HG03060 (cell line): ENCODE measurements around the gene CTXN1.
"Not testable (repeated sequence)": the region's sequence is repeated elsewhere in the genome, so short reads cannot be mapped to it uniquely, and the experiment has no call there.

Source experiments
- ATAC-seq: cut with Tn5 transposase; IDR thresholded peaks from one replicate; pipeline ENCODE4 v1.9.1; 2021; ENCODE audit warnings: low read depth, moderate number of reproducible peaks; ENCODE audit not compliant: unreplicated experiment

The CTXN1 gene

DNA sequence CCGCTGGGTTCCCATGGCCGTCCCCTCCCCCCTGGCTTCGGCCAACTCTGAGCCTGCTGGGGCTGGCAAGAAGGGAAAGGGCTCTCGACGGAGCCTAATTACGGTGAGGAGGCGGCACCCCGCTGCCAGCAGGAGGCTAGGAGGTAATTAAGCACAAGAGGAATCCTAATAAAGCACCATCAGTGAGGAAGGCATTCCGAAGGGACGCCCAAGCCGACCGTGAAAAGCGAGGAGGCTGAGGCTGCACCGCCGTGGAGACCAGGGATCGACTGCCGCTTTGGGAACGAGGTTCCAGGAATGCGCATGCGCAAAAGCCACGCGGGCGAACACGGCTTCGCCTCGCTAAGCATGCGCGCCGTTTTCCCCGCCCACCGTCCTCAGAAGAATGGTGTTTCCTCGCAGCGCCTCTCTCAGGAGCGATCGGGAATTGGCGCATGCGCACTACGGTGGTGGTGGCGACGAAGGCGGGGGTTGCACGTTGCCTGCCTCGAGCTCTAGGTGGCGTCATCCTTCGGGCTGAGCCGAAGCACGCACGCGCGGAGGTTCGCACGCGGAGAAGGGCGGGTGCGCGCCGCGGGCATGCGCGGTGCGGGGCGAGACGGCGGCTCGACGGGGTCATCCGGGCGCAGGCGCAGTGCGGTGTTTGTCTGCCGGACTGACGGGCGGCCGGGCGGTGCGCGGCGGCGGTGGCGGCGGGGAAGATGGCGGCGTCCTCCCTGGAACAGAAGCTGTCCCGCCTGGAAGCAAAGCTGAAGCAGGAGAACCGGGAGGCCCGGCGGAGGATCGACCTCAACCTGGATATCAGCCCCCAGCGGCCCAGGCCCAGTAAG lies 22.5 kb downstream of the CTXN1 start, which contains the start of gene MAP2K7:
Gene MAP2K7, plus strand, starts transcription at position 634 of the 830 bp plus-strand sequence. Its CDS starts 68 bp downstream, at position 702.
- peak; percentile 91 for ATAC-seq

GRCh38 chr19:7902796-7903243 lies 23.1 kb downstream of the CTXN1 start:
- peak; percentile 1 for ATAC-seq

DNA sequence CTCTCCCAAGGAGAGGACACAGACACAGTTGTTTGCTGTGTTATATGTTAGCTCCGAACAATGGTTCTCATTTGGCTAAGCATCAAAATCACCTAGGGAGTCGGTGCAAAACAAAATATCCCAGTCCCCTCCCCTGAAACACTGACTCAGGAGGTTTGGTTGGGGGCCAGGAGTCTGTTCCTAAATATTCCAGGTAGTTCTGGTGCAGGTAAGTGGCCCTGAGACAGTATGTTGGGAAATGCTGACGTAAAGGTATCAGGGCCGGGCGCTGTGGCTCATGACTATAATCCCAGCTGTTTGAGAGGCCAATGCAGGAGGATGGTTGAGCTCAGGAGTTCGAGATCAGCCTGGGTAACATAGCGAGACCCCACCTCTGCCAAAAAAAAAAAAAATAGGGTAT lies 24.6 kb downstream of the CTXN1 start:
- no peak for ATAC-seq

DNA sequence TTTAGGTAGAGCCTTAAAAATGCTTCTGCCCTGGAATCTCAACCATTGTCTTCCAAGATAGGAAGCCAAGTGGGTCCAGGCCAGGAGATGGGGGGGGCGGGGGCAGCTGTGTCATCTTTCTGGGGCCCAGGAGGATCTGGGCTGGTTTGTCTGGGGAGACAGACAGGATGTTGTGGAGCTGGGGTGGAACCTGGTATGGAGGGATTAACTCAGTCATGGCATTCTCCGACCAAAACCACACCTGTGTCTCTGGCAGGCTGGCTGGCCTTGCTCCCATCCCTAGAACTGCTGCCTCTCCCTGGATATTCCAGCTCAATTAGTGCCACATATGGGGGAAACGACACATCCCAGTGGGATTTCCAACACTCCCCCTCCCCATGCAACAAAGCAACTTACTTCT lies 25.0 kb downstream of the CTXN1 start:
- ATAC-seq = no peak

DNA sequence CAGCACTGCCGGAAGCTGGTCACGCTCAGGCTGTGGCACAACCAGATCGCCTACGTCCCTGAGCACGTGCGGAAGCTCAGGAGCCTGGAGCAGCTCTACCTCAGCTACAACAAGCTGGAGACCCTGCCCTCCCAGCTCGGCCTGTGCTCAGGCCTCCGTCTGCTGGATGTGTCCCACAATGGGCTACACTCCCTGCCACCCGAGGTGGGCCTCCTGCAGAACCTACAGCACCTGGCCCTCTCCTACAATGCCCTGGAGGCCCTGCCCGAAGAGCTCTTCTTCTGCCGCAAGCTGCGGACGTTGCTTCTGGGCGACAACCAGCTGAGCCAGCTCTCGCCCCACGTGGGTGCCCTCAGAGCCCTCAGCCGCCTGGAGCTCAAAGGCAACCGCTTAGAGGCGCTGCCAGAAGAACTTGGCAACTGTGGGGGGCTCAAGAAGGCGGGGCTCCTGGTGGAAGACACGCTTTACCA lies 25.5 kb downstream of the CTXN1 start:
- ATAC-seq = no peak

DNA sequence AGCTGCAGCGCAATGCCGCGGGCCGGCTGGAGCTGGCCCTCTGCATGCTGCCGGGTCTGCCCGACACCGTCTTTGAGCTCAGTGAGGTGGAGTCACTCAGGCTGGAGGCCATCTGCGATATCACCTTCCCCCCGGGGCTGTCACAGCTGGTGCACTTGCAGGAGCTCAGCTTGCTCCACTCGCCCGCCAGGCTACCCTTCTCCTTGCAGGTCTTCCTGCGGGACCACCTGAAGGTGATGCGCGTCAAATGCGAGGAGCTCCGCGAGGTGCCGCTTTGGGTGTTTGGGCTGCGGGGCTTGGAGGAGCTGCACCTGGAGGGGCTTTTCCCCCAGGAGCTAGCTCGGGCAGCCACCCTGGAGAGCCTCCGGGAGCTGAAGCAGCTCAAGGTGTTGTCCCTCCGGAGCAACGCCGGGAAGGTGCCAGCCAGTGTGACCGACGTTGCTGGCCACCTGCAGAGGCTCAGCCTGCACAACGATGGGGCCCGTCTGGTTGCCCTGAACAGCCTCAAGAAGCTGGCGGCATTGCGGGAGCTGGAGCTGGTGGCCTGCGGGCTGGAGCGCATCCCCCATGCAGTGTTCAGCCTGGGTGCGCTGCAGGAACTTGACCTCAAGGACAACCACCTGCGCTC lies 26.1 kb downstream of the CTXN1 start:
- ATAC-seq = no peak

- no peak for ATAC-seq
Observed at GRCh38 chr19:7898967-7899366, 27.0 kb downstream of the CTXN1 start.

- no peak for ATAC-seq
Observed at GRCh38 chr19:7897292-7897691, 28.6 kb downstream of the CTXN1 start.

DNA sequence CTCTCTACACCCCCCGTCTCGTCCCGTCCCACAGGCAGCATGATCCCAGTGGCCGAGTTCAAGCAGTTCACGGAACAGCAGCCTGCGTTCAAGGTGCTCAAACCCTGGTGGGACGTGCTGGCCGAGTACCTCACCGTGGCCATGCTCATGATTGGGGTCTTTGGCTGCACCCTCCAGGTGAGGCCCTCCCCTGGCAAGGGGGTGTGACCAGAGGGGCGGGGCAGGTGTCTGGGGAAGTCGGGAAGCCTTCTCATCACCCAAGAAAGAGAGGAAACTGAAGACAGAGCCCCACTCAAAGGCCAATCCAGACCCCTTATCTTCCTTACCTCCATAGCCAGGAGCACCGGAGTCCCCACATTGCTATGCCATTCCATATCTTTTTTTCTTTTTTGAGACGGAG lies 30.4 kb downstream of the CTXN1 start:
- no peak for ATAC-seq

- no peak for ATAC-seq
Observed at GRCh38 chr19:7894612-7895309, 31.2 kb downstream of the CTXN1 start.

DNA sequence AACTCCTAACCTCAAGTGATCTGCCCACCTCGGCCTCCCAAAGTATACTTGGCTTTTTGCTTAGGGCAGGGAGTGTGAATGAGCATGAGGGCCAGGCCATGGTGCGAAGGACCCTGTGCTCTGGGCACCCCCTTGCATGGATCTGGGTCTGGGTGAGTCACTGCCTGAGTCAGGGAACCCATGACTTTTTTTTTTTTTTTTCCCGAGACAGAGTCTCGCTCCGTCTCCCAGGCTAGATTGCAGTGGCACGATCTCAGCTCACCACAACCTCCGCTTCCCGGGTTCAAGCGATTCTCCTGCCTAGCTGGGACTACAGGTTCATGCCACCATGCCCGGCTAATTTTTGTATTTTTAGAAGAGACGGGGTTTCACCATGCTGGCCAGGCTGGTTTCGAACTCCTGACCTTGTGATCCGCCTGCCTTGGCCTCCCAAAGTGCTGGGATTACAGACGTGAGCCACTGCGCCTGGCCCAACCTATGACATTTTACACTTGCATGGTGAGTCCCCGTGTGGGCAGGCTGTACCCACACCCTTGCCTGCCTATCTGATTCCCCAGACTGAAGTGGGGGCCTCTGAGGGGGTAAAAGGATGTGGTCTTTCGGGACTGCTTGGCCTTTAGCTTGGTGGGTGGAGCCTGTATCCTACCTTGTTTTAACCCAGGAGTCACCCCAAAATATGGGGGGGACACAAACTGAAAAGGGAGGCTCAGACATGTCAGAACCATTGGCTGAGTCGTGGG lies 32.4 kb downstream of the CTXN1 start:
- not testable (repeated sequence) for ATAC-seq

DNA sequence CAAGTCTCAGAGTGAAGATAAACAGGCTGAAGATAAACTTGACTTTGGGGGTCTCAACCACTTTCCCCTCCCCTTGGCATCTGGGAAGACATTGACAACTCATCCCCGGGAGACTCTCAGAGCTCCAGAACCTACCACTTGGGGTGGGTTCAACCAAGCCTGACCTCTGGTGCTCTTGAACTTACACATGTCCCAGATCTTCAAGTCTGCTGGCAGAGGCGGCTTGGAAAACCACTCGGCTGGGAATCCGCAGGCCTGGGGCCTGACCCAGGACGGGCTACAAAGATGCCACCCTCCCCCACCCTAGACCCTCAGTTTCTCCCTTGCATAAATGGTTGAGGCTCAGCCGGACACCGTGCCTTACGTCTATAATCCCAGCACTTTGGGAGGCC lies 37.1 kb downstream of the CTXN1 start:
- no peak for ATAC-seq

DNA sequence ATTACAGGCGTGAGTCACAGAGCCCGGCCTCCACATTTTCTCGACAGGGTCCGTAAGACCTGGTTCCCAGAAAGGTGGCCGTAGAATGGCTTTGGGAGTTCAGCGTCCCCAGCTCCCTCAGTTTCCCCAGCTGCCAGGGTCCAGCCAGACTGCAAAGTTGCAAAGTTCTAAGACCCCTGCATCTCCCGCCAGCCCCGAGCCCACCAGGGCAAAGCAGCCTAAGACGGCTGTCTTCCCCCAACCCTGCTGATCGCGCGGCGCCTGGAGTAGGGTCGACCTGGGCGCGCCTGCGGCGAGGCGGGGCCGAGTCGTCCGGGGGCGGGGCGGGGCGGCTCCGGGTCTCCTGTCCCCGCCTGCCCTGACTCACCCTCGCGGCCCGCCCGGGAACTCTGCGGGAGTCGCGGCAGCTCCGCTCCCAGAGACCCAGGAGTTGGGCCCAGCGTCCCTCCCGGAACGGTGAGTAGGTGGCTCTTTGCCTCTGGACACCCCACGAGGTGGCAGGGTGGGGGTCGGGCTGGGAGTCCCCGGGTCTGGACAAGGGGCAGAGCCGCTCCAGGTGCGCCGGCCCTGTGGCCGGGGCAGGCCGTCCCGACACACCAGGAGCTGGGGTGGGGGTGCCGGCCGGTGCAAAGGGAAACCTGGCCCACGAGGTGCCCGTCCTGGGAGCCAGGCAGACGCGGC lies 37.6 kb downstream of the CTXN1 start, which contains the start of gene LRRC8E:
Gene LRRC8E, plus strand, starts transcription at position 366 of the 681 bp plus-strand sequence. CDS start 7,094 bp downstream, outside the sequence.
- ATAC-seq = no peak

GRCh38 chr19:7887408-7888144 lies 38.4 kb downstream of the CTXN1 start:
- no peak for ATAC-seq

- ATAC-seq = no peak
Observed at GRCh38 chr19:7885818-7886217, 40.1 kb downstream of the CTXN1 start.

DNA sequence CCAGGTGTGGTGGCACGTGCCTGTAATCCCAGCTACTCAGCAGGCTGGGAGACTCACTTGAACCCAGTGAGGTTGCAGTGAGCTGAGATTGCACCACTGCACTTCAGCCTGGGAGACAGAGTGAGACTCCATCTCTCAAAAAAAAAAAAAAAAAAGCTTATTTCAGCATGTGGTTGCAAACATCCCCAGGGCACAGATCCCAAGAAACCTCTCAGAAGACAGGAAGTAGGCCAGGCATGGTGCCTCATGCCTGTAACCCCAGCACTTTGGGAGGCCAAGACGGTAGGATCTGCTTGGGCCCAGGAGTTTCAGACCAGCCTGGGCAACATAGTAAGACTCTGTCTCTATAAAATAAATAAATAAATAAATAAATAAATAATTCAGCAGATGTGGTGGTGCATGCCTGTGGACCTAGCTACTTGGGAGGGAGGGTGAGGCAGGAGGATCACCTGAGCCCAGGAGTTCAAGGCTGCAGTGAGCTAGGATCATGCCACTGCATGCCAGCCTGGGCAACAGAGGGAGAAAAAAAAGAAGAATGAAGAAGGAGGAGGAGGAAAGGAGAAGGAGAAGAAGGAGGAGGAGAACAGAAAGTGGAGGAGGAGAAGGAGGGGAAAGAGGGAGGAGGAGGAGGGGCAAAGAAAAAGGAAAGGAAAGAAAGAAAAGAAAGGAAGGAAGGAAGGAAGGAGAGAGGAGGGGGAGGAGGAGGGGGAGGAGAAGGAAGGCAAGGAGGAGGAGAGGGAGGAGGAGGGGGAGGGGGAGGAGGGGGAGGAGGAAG lies 42.0 kb downstream of the CTXN1 start:
- no peak for ATAC-seq

GRCh38 chr19:7883105-7883504 lies 42.8 kb downstream of the CTXN1 start:
- ATAC-seq = no peak

- ATAC-seq = no peak
Observed at GRCh38 chr19:7881910-7882309, 44.0 kb downstream of the CTXN1 start.
